OCI-LY7 (cell line): Measurements from ENCODE around the gene CAND1.
"Not testable (repeated sequence)": the region's sequence is repeated elsewhere in the genome, so short reads cannot be mapped to it uniquely, and the experiment has no call there.

Source experiments
- EZH2phosphoT487 ChIP-seq: fragments of 200-600 bp; sonication (generic); IDR thresholded peaks from 2 replicates; pipeline ENCODE4 v1.6.1; 2018; ENCODE audit warnings: low read depth, borderline replicate concordance, mild to moderate bottlenecking, mixed run types, antibody characterized with exemption, low read length, moderate library complexity, mixed read lengths
- TF ChIP-seq, protein P1 (sequence below): fragments of 200-600 bp; sonication (generic); conservative IDR thresholded peaks from 2 replicates; pipeline ENCODE4 v1.5.1; 2014; ENCODE audit warnings: mild to moderate bottlenecking, antibody characterized with exemption, low read length, moderate library complexity, mixed read lengths

DNA sequence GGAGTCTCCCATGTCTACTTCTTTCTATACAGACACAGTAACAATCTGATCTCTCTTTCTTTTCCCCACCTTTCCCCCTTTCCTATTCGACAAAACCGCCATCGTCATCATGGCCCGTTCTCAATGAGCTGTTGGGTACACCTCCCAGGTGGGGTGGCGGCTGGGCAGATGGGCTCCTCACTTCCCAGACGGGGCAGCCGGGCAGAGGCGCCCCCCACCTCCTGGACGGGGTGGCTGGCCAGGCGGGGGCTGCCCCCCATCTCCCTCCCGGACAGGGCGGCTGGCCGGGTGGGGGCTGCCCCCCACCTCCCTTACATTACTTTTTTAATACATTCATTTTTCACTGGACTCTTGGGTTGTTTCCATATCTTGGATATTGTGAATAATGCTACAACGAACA lies 71.9 kb downstream of the CAND1 start:
- TF ChIP-seq EZH2phosphoT487: not testable (repeated sequence)
- TF ChIP-seq, protein P1, sequence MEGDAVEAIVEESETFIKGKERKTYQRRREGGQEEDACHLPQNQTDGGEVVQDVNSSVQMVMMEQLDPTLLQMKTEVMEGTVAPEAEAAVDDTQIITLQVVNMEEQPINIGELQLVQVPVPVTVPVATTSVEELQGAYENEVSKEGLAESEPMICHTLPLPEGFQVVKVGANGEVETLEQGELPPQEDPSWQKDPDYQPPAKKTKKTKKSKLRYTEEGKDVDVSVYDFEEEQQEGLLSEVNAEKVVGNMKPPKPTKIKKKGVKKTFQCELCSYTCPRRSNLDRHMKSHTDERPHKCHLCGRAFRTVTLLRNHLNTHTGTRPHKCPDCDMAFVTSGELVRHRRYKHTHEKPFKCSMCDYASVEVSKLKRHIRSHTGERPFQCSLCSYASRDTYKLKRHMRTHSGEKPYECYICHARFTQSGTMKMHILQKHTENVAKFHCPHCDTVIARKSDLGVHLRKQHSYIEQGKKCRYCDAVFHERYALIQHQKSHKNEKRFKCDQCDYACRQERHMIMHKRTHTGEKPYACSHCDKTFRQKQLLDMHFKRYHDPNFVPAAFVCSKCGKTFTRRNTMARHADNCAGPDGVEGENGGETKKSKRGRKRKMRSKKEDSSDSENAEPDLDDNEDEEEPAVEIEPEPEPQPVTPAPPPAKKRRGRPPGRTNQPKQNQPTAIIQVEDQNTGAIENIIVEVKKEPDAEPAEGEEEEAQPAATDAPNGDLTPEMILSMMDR: not testable (repeated sequence)
